Activated CD8-positive, alpha-beta T cell treated with anti-CD3 and anti-CD28 coated beads for 36 hours (primary cell): ENCODE measurements around the gene MPHOSPH9. TPM values are rescaled to one million over a fixed set of nuclear protein-coding genes. Genes with fewer than 3 reads are reported as not detected.

Experiments used
- ATAC-seq: fragments of 200-7000 bp; cut with Tn5 transposase; one replicate; pipeline ENCODE4 v1.10.0; 2021; ENCODE audit warnings: mild to moderate bottlenecking, moderate library complexity
- CTCF ChIA-PET: fragments of 350-600 bp; sonication (Branson Sonifier 250); formaldehyde crosslinking; loops from one replicate; lab custom pipeline; 2021; ENCODE audit warnings: antibody characterized with exemption; lab: Charles Lee
- POLR2A ChIA-PET: fragments of 350-600 bp; sonication (Branson Sonifier 250); formaldehyde crosslinking; loops from one replicate; lab custom pipeline; 2021; ENCODE audit warnings: antibody characterized with exemption; lab: Charles Lee
- DNase-seq: peaks from one replicate; pipeline ENCODE4 v3.0.0-alpha.2; 2020
- H3K27ac Mint-ChIP-seq: one replicate; pipeline ENCODE4 v1.8.0; 2021; ENCODE audit warnings: mild to moderate bottlenecking, mixed read lengths
- H3K27me3 Mint-ChIP-seq: one replicate; pipeline ENCODE4 v1.8.0; 2021; ENCODE audit warnings: mixed read lengths
- H3K36me3 Mint-ChIP-seq: one replicate; pipeline ENCODE4 v1.8.0; 2021; ENCODE audit warnings: low read depth, mixed read lengths
- H3K4me1 Mint-ChIP-seq: one replicate; pipeline ENCODE4 v1.8.0; 2021; ENCODE audit warnings: low read depth, mixed read lengths
- H3K4me3 Mint-ChIP-seq: one replicate; pipeline ENCODE4 v1.8.0; 2021; ENCODE audit warnings: mild to moderate bottlenecking, moderate library complexity, mixed read lengths
- H3K9me3 Mint-ChIP-seq: one replicate; pipeline ENCODE4 v1.8.0; 2021; ENCODE audit warnings: mixed read lengths
- CTCF ChIP-seq: fragments of 200-600 bp; IDR thresholded peaks from one replicate; pipeline ENCODE4 v1.8.0; 2022; ENCODE audit warnings: antibody characterized with exemption, mild to moderate bottlenecking
- intact Hi-C: fragments of 100-400 bp; cut with micrococcal nuclease; formaldehyde crosslinking; loops from one replicate; pipeline ENCODE4 v1.10.0; 2022
- total RNA-seq, 2 experiments: library from RNA; stranded (reverse); gene quantifications; one replicate each; pipeline ENCODE4 v1.2.3, GENCODE V29; 2021

The MPHOSPH9 gene
- total RNA-seq, 2 experiments from 2014 or later = 96.9 to 101 TPM

- intact Hi-C loops = loop anchor here (10.0 kb wide), 3 partner anchors 157 to 257 kb away; partner anchors contain the start of gene OGFOD2
- Mint-ChIP-seq H3K27me3 (no peaks in the 10 kb centered on the region), H3K4me1 (peaks cover 47% of the 10 kb centered on the region), H3K27ac (peak overlapping the region; percentile 99), H3K9me3 (no peaks in the 10 kb centered on the region), H3K4me3 (peak overlapping the region; percentile 96), H3K36me3 (peaks cover 42% of the 10 kb centered on the region)
- no peak for TF ChIP-seq CTCF
- ChIA-PET CTCF (interaction anchor here (1.5 to 3.0 kb wide), 4 partner anchors 9 to 438 kb away, joined by 5 to 18 read pairs (median 12); no protein-coding TSS in a partner anchor), POLR2A (interaction anchor here (0.9 to 3.8 kb wide), 19 partner anchors 8 to 480 kb away, joined by 3 to 61 read pairs (median 6); partner anchors contain the start of genes ABCB9, ATP6V0A2 and OGFOD2)
- ATAC-seq = no peak
- DNase-seq = no peak
These were observed 1.0 kb downstream of the MPHOSPH9 start for GRCh38 chr12:123231931-123232330.

GRCh38 chr12:123229051-123229450 lies 3.9 kb downstream of the MPHOSPH9 start:
- intact Hi-C loops = loop anchor here (2.0 kb wide), 1 partner anchor 14 kb away; no protein-coding TSS in a partner anchor
- ChIA-PET CTCF (interaction anchor here (1.2 to 9.1 kb wide), 2 partner anchors 9 to 364 kb away, joined by 3 to 92 read pairs; no protein-coding TSS in a partner anchor), POLR2A (interaction anchor here (0.6 to 1.2 kb wide), 5 partner anchors 9 to 53 kb away, joined by 3 to 8 read pairs (median 3); no protein-coding TSS in a partner anchor)
- H3K9me3 Mint-ChIP-seq = no peaks in the 10 kb centered on the region
- no peak for DNase-seq
- peaks cover 35% of the 10 kb centered on the region for H3K36me3 Mint-ChIP-seq
- peak overlapping the region; percentile 70 for H3K4me3 Mint-ChIP-seq
- peak overlapping the region; percentile 89 for H3K27ac Mint-ChIP-seq
- TF ChIP-seq CTCF = no peak
- H3K4me1 Mint-ChIP-seq = peaks cover 49% of the 10 kb centered on the region
- no peak for ATAC-seq
- no peaks in the 10 kb centered on the region for H3K27me3 Mint-ChIP-seq

GRCh38 chr12:123227581-123228258 lies 5.2 kb downstream of the MPHOSPH9 start:
- Mint-ChIP-seq H3K4me1 (peaks cover 56% of the 10 kb centered on the region), H3K27ac (peak overlapping the region; percentile 46), H3K27me3 (no peaks in the 10 kb centered on the region), H3K36me3 (peaks cover 32% of the 10 kb centered on the region), H3K4me3 (peak overlapping the region; percentile 25), H3K9me3 (no peaks in the 10 kb centered on the region)
- ChIA-PET POLR2A (no interaction called here), CTCF (interaction anchor here (1.2 to 9.1 kb wide), 2 partner anchors 10 to 362 kb away, joined by 3 to 92 read pairs; no protein-coding TSS in a partner anchor)
- no peak for TF ChIP-seq CTCF
- DNase-seq (no peak), ATAC-seq (no peak)
- intact Hi-C loops = loop anchor here (2.0 kb wide), 1 partner anchor 15 kb away; no protein-coding TSS in a partner anchor

GRCh38 chr12:123225443-123225842 lies 7.5 kb downstream of the MPHOSPH9 start:
- no peaks in the 10 kb centered on the region for H3K9me3 Mint-ChIP-seq
- POLR2A ChIA-PET = interaction anchor here (3.1 kb wide), 1 partner anchor 7 kb away, joined by 61 read pairs; the partner anchor contains the start of genes MPHOSPH9 and MTRFR
- CTCF ChIA-PET = interaction anchor here (9.1 kb wide), 1 partner anchor 12 kb away, joined by 92 read pairs; no protein-coding TSS in a partner anchor
- DNase-seq (no peak), ATAC-seq (no peak)
- TF ChIP-seq CTCF = no peak
- no peak overlapping the region for H3K4me3 Mint-ChIP-seq
- intact Hi-C loops = no loop called here
- peaks cover 43% of the 10 kb centered on the region for H3K36me3 Mint-ChIP-seq
- H3K27me3 Mint-ChIP-seq = no peaks in the 10 kb centered on the region
- H3K4me1 Mint-ChIP-seq = peaks cover 52% of the 10 kb centered on the region
- H3K27ac Mint-ChIP-seq = peak overlapping the region; percentile 46
